Activated CD4-positive, alpha-beta T cell treated with anti-CD3 and anti-CD28 coated beads, Interleukin-2, amount 50 U/mL, for 24 hours (primary cell): ENCODE results near the gene UBAP2.

Experiments
- DNase-seq, 2 donors: peaks; one replicate each; pipeline ENCODE4 v3.0.0-alpha.2; 2020; ENCODE audit warnings: low read depth in 1 of 2, low spot score in 1 of 2

Gene UBAP2

DNA sequence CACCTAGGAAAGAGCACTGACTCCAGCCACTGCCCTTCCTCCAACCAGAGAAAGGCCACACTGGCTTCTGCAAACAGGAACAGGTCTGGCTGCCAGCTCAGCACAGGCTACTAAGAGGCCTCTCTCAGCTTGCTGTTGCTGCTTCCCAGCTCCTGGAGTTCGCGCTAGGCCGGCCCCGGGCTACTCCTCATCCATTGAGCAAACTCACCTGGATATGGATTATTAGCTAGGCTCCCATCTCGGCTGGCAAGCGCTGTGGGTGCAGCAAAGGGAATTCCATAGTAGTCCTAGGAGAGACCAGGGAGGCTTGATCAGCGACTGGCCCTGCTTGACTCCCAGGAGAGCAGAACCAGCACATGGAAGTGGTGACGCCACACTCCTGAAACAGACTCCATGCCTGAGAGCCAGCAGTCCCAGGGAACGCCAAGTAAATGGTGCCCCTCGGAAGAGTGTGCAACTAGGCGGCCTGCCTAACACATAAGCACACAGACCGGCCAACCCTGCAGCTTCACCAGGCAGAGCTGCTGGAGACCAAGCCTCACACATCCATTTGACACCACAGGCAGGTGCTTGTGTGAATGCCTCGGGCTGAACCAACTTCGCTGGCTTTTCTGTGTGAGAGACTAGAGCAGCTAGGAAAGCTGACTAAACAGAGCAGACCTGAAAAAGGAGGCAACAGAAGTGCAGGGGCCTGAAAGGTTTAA, 124.5 kb downstream of the UBAP2 start:
- no peak for DNase-seq

DNA sequence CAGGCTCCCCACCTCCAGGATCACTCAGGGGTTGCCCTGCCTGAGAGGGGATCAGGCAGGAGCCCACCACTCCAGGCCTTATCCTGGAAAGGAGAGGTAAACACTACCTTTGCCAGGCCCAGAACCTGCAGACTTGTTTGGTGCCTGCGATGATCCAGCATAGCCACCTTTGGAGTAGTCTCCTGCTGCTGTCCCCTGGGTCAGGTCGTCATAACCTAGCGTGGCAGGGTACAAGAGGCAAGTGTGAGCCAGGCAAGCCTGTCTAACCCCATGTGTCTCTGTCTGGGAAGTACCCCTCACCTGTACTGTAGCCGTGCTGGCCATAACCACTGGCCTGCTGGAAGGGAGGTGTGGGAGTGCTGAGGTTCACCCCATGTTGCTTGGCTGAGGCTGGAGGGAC, 125.6 kb downstream of the UBAP2 start:
- no peak for DNase-seq

DNA sequence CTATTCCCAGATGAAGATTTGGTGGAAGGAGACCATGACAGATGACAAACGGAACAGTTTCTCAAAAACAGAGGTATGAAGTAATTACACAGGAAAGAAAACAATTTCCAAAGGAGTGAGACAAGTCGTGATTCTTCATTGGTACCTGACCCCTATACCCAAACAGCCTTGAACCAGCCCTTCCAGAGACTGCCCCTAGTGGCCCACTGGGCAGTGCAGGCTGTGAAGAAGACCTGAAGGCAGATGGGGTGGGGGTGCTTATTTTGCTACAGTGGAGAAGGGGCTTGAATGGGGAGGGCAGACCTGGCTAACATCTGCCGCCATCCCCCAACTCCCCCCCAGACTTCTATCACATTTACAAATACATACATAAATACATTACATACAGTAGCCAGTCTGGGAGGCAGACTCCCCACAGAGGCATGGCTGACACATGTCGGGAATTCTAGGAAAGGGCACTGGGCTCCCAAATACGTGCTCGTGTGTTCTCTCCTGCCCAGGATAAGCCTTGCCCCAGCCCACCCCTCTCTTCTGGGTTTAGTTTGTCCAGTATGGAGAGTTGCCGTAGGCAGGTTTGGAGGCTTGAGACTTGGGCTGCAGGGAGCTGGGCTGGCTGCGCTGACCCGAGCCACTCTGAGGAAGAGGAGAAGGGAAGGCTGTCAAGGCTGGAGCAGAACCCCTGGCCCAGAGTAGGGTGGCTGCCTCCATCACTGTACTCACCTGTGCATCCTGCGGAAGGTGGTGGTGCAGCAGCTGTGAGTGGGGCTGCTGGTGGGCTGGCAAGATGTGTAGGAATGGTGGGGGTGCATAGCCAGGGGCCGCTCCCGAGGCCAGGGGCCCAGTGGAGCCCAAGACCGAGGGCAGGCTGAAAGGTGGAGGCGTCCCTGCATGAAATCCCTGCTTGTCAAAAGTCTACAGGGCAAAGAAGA, 126.5 kb downstream of the UBAP2 start:
- DNase-seq: no peak

DNA sequence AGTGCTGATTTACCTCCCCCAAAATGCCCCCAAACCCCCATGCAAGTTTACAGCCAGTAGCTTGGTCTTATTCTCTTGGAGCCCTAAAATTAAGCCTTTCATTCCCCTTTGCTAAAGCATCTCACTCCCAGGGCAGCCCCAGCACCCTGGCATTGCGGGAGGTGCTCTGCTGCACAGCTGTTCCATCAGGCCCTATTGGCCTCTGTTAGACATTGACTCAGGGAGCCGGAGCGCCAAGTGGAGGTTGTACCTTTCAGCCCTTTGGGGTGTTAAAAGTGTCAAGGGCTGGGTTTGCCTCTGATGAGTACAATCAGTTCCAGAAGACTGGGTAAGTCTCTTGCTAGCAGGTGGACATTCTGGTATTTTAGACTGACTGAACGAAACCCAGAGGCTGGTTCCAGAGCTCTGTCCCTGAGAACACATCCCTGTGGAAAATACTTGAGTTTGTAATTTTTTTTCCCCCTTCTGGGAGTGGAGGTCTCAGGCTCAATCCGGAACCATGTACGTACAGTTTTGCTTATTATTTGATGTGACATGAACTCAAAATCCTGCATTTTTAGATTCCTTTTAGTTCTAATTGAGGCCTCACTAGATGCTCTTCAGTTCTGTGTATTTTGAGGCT, 129.3 kb downstream of the UBAP2 start:
- no peak for DNase-seq

DNA sequence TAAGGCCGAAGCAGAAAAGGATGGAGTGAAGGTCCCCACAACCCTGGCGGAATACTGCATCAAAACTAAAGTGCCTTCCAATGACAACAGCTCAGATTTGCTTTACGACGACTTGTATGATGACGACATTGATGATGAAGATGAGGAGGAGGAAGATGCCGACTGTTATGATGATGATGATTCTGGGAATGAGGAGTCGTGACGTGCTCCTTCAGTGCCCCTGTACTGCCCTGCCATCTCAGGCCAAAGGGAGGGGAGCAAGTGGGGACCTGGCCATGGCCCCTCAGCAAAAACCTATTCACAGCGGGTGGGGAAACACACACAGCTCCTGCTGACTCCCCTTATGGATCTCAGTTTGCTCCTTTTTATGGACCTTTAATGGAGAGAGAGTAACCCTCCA, 131.7 kb downstream of the UBAP2 start:
- DNase-seq: no peak

DNA sequence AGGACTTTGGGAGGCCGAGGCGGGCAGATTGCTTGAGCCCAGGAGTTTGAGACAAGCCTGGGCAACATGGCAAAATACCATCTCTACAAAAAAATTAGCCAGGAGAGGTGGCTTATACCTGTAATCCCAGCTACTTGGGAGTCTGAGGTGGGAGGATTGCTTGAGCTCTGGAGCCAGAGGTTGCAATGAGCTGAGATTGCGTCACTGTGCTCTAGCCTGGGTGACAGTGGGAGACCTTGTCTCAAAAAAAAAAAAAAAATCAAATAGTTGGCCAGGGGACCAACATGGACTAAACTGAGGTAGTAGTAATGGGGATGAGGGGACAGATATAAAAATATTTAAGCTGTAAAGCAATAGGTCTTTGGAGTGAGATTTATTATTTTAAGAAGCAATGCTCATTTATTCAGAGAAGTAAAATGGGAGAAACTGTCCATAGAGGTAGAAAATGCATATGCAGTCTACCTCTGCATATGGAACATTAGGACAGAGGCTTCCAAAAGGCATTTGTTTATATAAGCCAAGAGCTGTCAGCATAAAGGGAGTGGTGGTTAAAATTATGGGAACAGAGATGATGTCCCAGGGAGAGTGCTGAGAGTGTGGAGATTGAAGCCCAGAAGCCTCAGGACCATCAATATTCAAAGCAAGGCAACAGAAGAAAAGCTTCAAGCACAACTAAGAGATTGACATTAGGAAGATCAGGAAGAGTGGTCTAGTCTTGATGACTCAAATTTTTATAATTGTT, 133.6 kb downstream of the UBAP2 start:
- DNase-seq: no peak

DNA sequence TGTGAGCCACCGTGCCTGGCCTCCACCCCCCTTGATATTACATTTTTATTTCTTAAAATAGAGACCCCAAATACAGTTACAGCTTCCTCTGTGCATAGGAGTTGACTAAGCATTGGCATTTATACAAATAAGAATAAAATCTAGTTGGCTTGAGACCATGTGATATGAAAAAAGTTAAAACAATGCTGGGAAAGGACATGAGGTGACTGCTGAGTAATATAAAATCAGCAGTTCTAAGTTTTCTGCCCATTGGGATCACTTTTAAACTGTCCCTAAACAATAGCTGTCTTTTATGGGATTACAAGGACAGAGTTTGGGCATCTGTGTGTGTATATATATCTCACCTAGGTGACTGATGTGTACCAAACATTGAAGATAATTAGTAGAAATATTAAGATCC, 135.1 kb downstream of the UBAP2 start:
- DNase-seq: no peak

DNA sequence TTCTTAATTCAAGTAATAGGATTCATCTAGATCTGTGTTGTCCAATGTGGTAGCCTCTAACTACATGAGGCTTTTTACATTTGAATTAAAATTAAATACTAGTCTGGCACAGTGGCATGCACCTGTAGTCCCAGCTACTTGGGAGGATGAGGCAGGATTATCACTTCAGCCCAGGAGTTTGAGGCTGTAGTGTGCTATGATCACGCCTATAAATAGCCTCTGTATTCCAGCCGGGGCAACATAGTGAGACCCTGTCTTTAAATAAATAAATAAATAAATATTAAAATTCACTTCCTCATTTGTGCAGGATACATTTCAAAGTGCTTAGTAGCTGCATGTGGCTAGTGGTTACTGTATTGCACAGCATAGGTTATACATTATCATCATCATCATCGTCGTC, 139.9 kb downstream of the UBAP2 start:
- no peak for DNase-seq

DNA sequence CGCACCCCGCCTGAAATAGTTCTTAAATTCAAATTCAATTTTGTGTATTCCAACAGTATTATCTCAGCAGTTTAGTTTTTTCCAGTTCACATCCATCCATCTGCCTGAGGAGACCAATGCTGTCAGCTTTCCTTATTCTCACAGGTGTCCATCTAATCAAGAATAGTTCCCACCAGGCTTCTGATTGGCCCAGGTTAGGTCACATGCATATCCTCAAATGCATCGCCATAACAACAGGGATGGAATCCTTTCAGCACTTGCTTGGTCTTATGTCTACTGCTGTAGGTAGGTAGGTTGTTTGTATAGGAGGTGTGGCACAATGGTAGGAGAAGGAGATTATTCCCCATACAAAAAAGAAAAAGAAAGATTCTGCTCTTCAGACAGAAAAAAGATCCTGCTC, 140.6 kb downstream of the UBAP2 start:
- no peak for DNase-seq

DNA sequence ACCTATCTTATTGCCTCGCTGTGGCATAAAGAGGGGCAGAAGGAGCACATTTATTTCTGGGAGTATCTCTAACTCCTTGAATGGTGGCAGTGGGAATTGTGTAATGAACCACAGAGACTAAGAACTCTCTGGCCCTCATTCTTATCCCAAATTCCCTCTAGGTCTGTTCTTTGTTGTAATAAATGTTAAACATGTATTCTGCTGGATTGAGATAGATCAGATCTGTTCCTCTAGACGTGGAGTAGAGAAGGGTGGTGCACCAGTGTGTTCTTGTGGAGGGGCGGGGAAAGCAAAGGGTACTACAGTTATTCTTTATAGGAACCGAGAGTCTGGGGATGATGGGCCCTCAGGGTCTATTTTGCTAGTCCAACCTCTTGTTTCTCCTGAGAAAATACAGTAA, 141.3 kb downstream of the UBAP2 start:
- no peak for DNase-seq

DNA sequence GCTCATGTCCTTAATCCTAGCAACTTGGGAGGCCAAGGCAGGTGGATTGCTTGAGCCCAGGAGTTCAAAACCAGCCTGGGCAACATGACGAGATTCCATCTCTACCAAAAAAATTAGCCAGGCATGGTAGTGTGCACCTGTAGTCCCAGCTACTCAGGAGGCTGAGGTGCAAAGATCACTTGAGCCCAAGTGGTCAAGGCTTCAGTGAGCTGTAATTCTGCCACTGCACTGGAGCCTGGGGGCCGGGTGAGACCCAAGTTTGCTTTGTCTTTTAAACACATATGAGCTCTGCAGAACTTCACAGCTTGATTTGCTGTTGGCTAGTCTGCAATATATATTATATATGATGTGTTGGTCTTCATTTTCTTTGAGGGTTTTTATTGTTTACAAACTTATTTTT, 141.9 kb downstream of the UBAP2 start:
- no peak for DNase-seq

DNA sequence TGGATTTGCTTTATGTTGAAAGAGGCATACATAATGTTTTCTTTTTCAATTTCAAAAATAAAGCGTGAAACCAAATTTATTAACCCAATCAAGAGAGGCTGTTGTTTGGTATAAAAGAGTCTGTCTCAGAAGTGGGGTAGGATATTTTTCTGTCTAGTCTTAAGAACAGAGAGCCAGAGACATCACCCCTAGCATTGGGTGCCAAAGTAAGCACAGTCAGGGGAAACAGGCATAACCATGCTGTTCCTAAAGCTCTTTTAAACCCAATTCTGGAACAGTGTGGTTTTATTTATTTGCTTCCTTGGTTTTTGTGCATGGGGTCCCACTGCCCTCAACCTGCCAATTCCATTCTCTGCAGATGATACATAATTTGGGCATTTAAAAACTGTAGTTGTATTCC, 143.6 kb downstream of the UBAP2 start:
- no peak for DNase-seq

DNA sequence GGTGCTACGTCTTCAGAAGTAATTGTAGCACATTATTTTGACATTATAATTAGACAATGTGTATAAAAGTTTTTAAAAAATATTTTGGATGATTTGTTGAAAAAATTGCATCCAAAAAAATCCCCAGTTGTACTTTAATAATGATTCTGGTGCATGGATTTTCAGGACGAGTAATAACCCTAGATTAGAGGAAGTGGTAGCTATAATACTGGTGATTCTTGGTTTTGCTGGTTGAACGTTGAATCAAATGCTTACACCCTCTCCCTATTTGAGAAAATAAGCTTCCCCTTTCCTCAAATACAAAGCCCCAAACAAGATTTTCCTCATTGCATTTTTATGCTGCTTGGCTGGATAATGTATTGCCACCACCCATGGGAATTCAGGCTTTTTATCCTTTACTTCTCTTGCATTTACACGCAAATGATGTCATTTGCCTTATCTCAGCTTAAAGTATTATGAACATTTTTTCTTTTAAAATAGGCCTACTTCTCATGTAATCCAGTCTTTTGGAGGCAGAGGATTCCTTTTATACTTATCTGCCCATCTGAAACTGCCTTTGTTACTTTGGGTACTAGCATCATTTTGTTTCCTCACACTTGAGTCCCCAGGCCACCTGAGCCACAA, 145.4 kb downstream of the UBAP2 start:
- DNase-seq: no peak

DNA sequence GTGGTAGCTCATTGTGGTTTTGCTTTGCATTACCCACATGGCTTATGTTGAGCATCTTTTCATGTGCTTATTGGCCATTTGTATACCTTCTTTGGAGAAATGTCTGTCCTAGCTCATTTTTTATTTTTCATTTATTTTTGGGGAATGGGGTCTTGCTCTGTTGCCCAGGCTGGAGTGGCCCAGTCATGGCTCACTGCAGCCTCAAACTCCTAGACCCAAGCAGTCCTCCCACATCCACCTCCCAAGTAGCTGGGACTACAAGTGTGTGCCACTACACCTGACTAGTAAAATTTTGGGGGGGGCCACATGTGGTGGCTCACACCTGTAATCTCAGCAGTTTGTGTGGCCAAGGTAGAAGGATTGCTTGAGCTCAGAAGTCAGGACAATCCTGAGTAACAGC, 154.4 kb downstream of the UBAP2 start:
- no peak for DNase-seq

DNA sequence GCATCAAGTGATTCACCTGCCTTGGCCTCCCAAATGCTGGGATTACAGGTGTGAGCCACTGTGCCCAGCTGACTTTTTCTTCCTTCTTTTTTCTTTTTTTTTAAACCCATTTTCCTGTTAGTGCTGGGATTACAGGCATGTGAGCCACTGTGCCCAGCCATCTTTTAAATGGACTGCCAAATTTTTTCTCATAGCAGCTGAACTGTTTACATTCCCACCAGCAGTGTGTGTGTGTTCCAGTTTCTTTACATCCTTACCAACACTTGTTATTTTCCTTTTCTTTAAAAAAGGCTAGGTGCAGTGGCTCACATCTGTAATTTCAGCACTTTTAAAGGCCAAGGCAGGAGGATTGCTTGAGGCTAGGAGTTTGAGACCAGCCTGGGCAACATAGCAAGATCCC, 154.8 kb downstream of the UBAP2 start:
- no peak for DNase-seq

DNA sequence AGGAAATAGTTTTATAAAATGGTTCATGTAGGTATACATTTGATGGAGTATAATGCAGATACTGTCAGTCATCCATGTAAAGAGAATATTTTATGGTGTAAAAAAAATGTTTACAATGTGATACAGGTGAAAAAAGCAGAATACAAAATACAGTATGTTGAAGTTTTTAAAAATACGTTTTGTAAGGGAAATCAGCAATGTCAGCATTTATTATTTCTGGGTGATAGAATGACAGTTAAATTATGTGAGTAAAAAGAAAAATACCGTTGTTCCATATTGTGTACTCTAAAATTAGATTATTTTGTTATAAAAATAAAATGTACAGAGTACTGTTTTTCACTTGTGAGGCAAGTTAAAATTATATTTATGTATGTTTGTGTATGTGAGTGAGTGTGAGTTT, 162.7 kb downstream of the UBAP2 start:
- DNase-seq: no peak

DNA sequence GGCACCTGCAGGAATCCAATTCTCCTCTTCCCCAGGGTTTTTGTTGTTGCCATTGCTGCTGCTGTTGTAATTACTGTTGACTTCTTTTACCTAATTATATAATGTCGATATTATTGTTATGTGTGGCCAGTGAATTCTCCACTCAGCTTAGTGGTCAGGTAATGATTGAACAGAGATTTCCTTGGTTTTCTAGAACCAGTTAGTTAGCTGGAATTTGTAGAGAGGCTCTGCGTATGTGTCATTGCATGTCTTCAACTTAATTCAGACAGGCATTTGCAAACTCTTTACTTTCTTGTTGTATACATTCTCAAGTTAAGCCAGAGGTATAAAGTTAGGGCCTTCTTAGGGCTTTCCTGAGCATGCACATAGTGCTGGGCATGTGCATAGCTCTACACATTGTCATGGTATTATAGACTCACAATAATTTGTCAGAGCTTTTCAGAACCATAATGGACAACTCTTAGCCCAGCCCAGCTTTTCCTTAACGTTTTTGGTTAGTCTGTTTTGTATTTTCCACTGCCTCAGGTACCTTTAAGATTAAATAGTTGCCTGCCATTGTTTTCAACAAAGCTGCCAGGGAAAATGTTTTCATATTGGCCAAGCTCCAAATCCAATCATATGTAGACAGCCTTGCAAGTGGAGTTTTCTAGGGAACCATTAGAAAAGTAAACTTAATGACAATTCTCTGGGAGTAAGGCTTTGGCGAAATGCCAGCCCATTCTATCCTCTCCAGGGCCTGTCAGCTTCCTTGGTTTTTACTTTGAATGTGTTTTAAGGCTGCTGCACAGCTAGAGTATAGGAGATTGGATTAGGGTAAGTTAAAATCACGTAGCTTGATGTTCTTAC, 163.6 kb downstream of the UBAP2 start:
- no peak for DNase-seq

DNA sequence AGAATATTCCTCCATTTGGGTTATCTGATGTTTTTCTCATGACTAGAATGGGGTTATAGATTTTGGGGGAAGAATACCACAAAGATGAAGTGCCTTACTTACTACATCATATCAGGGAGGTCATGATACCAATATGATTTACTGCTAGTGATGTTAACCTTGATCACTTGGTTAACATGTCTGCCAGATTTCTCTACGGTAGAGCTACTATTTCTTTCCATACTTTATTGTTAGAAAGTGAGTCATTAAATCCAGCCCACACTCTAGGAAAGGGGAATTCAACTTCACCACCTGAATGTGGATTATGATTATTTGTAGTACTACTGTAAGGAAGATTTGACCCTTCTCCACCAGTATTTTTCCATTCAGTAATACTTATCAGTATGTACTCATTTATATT, 167.1 kb downstream of the UBAP2 start:
- peak in 1 of 2 donors; percentile 7 for DNase-seq

DNA sequence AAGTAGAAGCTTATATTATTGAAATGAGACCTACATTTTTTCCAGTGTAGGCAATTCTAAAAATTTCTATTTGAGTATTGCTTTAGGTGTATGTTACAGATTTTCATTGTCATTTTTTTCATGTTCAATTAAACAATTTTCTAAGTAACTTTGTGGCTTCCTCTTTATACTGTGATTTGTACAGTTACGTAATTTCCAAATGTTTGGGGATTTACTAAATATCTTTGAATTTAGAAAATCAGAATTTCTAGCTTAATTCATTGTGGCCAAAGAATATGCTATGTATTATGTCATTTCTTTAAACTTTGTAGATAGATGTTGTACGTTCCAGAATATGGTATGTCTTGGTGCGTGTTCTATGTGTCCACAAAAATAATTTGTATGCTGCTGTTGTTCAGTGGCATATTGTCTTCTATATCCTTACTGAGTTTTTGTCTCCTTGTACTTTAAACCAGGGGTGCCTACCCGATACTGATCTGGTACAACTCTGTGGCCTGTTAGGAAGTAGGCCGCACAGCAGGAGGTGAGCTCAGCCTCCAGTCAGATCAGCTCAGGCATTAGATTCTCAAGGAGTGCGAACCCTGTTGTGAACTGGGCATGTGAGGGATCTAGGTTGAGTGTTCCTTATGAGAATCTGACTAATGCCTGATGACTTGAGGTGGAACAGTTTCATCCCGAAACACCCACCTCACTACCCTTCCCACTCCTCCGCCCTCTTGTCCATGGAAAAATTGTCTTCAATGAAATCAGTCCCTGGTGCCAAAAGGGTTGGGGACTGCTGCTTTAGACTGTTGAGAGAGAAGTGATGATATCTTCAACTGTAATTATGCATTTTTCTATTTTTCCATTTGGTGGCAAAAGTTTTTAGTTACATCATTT, 168.2 kb downstream of the UBAP2 start:
- DNase-seq: no peak
